DOHH2 (cell line): ENCODE results near the gene SCUBE2.

ENCODE experiments used
- EZH2phosphoT487 ChIP-seq: fragments of 200-600 bp; sonication (generic); IDR thresholded peaks from 2 replicates; pipeline ENCODE4 v1.6.1; 2017; ENCODE audit warnings: borderline replicate concordance, mild to moderate bottlenecking, antibody characterized with exemption, low read length, moderate library complexity, mixed read lengths
- TF ChIP-seq, protein P1 (sequence below): fragments of 200-600 bp; sonication (generic); IDR thresholded peaks from one replicate; pipeline ENCODE4 v1.5.1; 2014; ENCODE audit warnings: antibody characterized with exemption, mild to moderate bottlenecking, low read depth, low read length; ENCODE audit not compliant: poor library complexity, severe bottlenecking

DNA sequence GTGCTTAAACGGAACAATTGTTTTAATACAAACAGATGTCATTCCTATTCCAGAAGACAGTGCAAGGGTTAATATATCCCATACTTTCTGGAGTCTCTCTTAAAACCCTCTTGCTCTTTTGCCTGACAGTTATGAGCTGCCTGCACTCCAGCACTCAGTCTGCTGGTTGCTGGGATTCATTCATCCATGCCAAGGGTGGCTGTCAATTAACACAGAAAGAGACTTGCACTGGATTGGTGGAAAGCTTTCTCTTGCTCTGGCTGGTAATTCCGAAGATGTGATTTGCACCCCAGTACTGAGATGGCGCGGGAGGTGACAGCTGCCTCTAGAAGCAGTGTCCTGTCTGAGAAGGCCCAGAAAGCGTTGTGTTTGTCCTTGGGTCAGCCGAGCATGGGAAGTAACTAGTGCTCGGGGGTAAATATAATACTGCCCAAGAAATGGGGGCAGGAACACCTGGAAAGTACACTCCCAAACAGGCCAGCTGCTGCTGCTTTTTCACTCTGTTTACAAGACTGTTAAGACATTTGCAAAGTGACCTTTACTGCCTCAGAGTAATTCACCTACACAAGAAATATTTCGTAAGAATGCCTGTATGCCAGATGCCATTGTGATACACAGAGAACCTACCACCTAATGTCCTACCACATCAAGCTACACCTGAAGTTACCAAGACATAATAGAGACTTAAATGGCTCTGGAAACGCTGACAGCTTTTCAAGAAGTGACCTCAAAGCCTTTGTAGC lies 20.5 kb downstream of the SCUBE2 start:
- TF ChIP-seq, protein P1, sequence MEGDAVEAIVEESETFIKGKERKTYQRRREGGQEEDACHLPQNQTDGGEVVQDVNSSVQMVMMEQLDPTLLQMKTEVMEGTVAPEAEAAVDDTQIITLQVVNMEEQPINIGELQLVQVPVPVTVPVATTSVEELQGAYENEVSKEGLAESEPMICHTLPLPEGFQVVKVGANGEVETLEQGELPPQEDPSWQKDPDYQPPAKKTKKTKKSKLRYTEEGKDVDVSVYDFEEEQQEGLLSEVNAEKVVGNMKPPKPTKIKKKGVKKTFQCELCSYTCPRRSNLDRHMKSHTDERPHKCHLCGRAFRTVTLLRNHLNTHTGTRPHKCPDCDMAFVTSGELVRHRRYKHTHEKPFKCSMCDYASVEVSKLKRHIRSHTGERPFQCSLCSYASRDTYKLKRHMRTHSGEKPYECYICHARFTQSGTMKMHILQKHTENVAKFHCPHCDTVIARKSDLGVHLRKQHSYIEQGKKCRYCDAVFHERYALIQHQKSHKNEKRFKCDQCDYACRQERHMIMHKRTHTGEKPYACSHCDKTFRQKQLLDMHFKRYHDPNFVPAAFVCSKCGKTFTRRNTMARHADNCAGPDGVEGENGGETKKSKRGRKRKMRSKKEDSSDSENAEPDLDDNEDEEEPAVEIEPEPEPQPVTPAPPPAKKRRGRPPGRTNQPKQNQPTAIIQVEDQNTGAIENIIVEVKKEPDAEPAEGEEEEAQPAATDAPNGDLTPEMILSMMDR, result no peak
- no peak for TF ChIP-seq EZH2phosphoT487
